ENCODE measurements around the gene NR1I3. TPM values are rescaled to one million over a fixed set of nuclear protein-coding genes. Genes with fewer than 3 reads are reported as not detected.

NR1I3 gene
- total RNA-seq, 4 donors from 2014 or later: 2.1 TPM; not detected in 3

DNA sequence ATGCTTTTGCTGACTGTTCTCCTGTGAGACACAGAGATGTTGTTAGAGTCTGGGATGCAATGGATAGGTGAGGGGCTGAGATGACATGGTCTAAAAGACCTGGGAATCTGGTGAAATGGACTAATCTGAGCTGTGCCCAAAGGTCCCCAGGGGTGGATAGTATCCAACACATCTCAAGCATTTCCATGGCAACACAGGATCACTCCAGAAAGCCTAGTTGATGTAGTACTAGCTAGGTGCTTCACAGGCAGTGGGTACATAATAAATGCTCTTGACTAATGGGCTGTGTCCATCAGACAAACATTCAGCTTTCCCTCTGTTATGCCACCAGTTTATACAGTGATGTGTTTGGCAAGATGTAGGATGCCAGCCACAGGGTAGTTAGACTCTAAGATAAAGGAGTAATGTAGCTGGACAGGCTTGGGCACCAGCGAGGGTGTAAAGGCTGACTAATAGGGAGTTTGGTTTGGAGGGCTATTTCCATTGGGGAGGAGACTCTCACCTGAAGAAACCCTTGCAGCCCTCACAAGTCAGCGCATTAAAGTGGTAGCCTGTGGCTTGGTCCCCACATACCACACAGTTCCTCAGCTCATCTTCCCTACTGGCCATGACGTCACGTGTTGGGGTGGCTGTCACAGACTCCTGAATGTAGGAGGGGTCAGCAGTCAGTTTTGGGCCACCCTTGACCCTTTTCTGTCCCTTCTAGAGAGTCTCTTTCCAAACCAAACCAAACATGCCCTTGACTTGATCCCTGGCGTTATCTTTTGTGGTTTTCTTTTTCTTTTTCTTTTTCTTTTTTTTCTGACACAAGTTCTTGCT is 1.8 kb downstream of the NR1I3 start:
- no peak overlapping the region for H3K4me3 ChIP-seq (ENCODE audit: low read depth, poor library complexity, severe bottlenecking)
- no peak for DNase-seq (ENCODE audit: low spot score in 2 of 2)
- intact Hi-C loops (cut with DNase I; ENCODE audit: low total_unique reads): no loop called here
- 73 to 79% methylated on average over 5 of the region's 5 CpGs for WGBS, 2 donors
- TF ChIP-seq POLR2A (IDR thresholded peaks at IDR 0.05): no peak
- TF ChIP-seq, protein P1, sequence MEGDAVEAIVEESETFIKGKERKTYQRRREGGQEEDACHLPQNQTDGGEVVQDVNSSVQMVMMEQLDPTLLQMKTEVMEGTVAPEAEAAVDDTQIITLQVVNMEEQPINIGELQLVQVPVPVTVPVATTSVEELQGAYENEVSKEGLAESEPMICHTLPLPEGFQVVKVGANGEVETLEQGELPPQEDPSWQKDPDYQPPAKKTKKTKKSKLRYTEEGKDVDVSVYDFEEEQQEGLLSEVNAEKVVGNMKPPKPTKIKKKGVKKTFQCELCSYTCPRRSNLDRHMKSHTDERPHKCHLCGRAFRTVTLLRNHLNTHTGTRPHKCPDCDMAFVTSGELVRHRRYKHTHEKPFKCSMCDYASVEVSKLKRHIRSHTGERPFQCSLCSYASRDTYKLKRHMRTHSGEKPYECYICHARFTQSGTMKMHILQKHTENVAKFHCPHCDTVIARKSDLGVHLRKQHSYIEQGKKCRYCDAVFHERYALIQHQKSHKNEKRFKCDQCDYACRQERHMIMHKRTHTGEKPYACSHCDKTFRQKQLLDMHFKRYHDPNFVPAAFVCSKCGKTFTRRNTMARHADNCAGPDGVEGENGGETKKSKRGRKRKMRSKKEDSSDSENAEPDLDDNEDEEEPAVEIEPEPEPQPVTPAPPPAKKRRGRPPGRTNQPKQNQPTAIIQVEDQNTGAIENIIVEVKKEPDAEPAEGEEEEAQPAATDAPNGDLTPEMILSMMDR (IDR thresholded peaks at IDR 0.05): no peak

DNA sequence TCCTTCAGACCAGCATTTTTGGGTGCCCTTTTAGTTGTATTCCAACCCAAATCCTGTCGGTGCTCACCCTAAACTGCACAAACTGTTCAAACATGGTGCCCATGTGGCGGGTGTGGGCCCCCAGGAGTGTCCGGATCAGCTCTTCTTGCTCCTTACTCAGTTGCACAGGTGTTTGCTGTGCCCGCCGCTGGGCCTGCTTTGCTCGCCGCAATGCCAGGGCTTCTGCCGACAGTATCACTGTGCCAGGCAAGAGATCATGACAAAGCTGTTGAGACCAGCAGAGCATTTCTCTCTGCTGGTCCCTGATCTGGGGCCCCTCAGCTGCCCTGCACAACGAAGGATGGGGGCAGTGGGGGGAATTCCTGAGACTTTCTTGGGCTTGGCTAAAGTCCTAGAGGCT is 4.9 kb downstream of the NR1I3 start:
- no peak for DNase-seq (ENCODE audit: low spot score in 2 of 2)
- no peak overlapping the region for H3K4me3 ChIP-seq (ENCODE audit: low read depth, poor library complexity, severe bottlenecking)
- WGBS, 2 donors: 81 to 89% methylated on average over 9 of the region's 9 CpGs
- TF ChIP-seq, protein P1 (IDR thresholded peaks at IDR 0.05): no peak
- TF ChIP-seq POLR2A (IDR thresholded peaks at IDR 0.05): no peak
- intact Hi-C loops (cut with DNase I; ENCODE audit: low total_unique reads): no loop called here

DNA sequence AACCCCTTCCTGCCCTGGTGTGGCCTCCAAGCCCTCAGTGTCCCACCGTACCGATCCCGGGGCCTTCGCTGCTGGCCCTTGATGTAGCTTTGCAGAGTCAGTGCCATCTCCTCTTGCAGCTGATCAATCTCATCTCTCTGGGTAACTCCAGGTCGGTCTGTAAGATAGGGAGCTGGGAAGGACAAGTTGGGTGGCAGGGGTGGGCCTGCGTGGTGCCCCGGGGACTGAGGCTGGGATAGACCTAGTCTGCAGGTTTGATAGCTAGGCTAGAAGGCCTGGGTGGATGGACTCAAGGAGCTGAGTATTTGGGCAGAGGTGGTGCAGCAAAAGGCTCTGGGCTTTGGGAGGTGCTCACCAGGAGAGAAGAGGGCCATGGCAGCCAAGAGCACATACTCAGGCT is 7.2 kb downstream of the NR1I3 start:
- 94 to 97% methylated on average over 7 of the region's 7 CpGs for WGBS, 2 donors
- intact Hi-C loops (cut with DNase I; ENCODE audit: low total_unique reads): no loop called here
- H3K4me3 ChIP-seq (ENCODE audit: low read depth, poor library complexity, severe bottlenecking): no peak overlapping the region
- TF ChIP-seq, protein P1 (IDR thresholded peaks at IDR 0.05): no peak
- no peak for TF ChIP-seq POLR2A (IDR thresholded peaks at IDR 0.05)
- no peak for DNase-seq (ENCODE audit: low spot score in 2 of 2)

DNA sequence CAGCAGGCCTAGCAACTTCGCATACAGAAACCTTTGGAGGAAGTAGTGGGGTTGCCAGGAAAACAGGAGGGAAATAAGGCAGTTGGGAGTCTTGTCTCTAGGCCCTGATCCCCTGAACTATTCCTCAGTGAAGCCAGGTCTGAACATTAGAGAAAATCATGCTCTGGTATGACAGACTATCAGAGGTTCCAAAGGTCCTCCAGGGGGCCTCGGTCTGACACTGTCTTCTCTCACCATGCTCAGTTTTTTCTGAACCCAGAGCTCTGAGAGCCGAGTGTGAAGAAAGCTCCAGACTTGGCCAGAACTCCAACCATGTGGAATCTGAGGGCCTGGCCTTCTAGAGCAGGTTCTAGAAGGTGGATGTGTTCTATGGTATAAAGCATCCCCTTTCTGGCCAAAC is 8.1 kb downstream of the NR1I3 start:
- WGBS, 2 donors: 60 to 70% methylated on average over 3 of the region's 3 CpGs
- DNase-seq (ENCODE audit: low spot score in 2 of 2): no peak
- H3K4me3 ChIP-seq (ENCODE audit: low read depth, poor library complexity, severe bottlenecking): no peak overlapping the region
- intact Hi-C loops (cut with DNase I; ENCODE audit: low total_unique reads): loop anchor here (5.0 to 10.0 kb wide), 2 partner anchors 62 to 155 kb away; no protein-coding TSS in a partner anchor
- TF ChIP-seq POLR2A (IDR thresholded peaks at IDR 0.05): no peak
- TF ChIP-seq, protein P1 (IDR thresholded peaks at IDR 0.05): no peak

DNA sequence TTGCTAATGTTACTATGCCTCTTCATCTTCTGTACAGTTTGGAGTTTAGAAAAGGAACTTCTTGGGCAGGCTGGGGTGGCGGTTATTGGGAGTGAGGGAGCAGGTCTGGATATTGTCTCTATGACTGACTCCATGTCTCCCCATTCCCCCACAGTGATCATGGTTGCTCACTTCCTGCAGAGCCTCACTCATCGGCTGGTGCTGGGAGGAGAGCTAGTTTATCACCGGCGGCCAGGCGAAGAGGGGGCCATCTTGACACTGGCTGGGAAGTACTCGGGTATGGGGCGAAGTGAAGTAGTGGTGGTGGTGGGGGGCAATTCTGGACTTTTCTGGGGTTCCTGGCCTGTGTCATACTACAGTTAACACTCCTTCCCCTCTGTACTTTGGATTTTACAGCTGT is 10.0 kb downstream of the NR1I3 start:
- intact Hi-C loops (cut with DNase I; ENCODE audit: low total_unique reads): loop anchor here (5.0 to 10.0 kb wide), 2 partner anchors 64 to 157 kb away; no protein-coding TSS in a partner anchor
- no peak for DNase-seq (ENCODE audit: low spot score in 2 of 2)
- WGBS, 2 donors: 89 to 96% methylated on average over 7 of the region's 7 CpGs
- TF ChIP-seq POLR2A (IDR thresholded peaks at IDR 0.05): no peak
- TF ChIP-seq, protein P1 (IDR thresholded peaks at IDR 0.05): no peak
- no peak overlapping the region for H3K4me3 ChIP-seq (ENCODE audit: low read depth, poor library complexity, severe bottlenecking)

Data from lower leg skin (tissue), 4 donors.